ENCODE measurements around the gene CYP27A1.

DNA sequence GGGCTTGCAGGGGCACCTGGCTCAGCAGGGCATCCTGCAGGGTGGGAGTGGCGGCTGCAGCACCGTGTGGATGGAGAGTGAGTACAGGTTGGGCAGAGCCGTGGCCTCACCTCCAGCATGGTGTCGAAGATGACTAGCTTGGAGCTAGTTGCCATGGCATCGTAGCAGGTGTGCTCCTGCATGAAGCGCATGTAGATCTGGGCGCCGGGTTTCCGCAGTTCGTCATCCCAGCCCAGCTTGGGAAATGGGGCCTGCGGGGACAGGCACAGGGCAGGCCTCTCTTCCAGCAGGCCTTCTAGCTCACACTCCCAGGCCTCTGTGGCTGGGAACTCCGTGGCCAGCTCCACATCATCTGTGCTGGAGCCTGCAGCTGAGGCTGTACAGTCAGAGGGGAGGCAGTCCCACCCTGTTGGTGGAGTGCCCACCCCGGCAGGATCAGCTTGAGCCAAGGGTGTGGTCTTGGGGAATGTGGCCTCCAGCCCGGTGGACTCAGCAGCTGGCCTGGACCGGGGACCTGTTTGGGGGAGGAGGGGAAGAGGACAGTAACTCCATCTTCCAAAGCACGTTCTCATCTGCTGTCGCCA lies 48.0 kb downstream of the CYP27A1 start:
- TF ChIP-seq, protein P1, sequence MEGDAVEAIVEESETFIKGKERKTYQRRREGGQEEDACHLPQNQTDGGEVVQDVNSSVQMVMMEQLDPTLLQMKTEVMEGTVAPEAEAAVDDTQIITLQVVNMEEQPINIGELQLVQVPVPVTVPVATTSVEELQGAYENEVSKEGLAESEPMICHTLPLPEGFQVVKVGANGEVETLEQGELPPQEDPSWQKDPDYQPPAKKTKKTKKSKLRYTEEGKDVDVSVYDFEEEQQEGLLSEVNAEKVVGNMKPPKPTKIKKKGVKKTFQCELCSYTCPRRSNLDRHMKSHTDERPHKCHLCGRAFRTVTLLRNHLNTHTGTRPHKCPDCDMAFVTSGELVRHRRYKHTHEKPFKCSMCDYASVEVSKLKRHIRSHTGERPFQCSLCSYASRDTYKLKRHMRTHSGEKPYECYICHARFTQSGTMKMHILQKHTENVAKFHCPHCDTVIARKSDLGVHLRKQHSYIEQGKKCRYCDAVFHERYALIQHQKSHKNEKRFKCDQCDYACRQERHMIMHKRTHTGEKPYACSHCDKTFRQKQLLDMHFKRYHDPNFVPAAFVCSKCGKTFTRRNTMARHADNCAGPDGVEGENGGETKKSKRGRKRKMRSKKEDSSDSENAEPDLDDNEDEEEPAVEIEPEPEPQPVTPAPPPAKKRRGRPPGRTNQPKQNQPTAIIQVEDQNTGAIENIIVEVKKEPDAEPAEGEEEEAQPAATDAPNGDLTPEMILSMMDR (IDR thresholded peaks at IDR 0.05; ENCODE audit: low read depth, low read length), result no peak
- TF ChIP-seq, protein P2, sequence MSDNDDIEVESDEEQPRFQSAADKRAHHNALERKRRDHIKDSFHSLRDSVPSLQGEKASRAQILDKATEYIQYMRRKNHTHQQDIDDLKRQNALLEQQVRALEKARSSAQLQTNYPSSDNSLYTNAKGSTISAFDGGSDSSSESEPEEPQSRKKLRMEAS (IDR thresholded peaks at IDR 0.05; ENCODE audit: low read depth, low read length), result no peak
- TF ChIP-seq POLR2A (IDR thresholded peaks at IDR 0.05; ENCODE audit: extremely low read depth, insufficient read length) (no peak), MYC (IDR thresholded peaks at IDR 0.05; ENCODE audit: low read depth, low read length) (no peak)

Data from NB4 (cell line).